Measurements from ENCODE around the gene C19orf33.

C19orf33 gene

GRCh38 chr19:38270587-38271167 is 33.4 kb upstream of the C19orf33 start:
- Mint-ChIP-seq H3K27me3 (no peaks in the 10 kb centered on the region), H3K4me1 (peaks cover 29% of the 10 kb centered on the region), H3K9me3 (no peaks in the 10 kb centered on the region), H3K4me3 (no peak overlapping the region), H3K36me3 (no peaks in the 10 kb centered on the region), H3K27ac (no peak overlapping the region)
- no peak for DNase-seq (ENCODE audit: low spot score in 2 of 2)
- no peak for ATAC-seq (ENCODE audit: low read depth)

GRCh38 chr19:38273499-38273898 is 30.6 kb upstream of the C19orf33 start:
- peaks cover 9% of the 10 kb centered on the region for H3K4me1 Mint-ChIP-seq
- no peaks in the 10 kb centered on the region for H3K36me3 Mint-ChIP-seq
- no peaks in the 10 kb centered on the region for H3K9me3 Mint-ChIP-seq
- DNase-seq (ENCODE audit: low spot score in 2 of 2) (no peak), ATAC-seq (ENCODE audit: low read depth) (no peak)
- H3K27ac Mint-ChIP-seq = no peak overlapping the region
- no peak overlapping the region for H3K4me3 Mint-ChIP-seq
- H3K27me3 Mint-ChIP-seq = no peaks in the 10 kb centered on the region

GRCh38 chr19:38274739-38275138 is 29.3 kb upstream of the C19orf33 start:
- peaks cover 9% of the 10 kb centered on the region for H3K4me1 Mint-ChIP-seq

GRCh38 chr19:38276942-38277517 is 27.0 kb upstream of the C19orf33 start:
- Mint-ChIP-seq H3K27ac (no peak overlapping the region), H3K9me3 (no peaks in the 10 kb centered on the region), H3K4me1 (peaks cover 8% of the 10 kb centered on the region), H3K27me3 (no peaks in the 10 kb centered on the region), H3K4me3 (no peak overlapping the region), H3K36me3 (peaks cover 2% of the 10 kb centered on the region)
- no peak for ATAC-seq (ENCODE audit: low read depth)
- DNase-seq (ENCODE audit: low spot score in 2 of 2) = no peak

More at GRCh38 chr19:38274739-38275138, 29.3 kb upstream of the C19orf33 start:
- ATAC-seq (ENCODE audit: low read depth) (no peak), DNase-seq (ENCODE audit: low spot score in 2 of 2) (no peak)
- H3K36me3 Mint-ChIP-seq = no peaks in the 10 kb centered on the region
- no peak overlapping the region for H3K27ac Mint-ChIP-seq
- H3K27me3 Mint-ChIP-seq = no peaks in the 10 kb centered on the region
- no peak overlapping the region for H3K4me3 Mint-ChIP-seq
- H3K9me3 Mint-ChIP-seq = no peaks in the 10 kb centered on the region

- Mint-ChIP-seq H3K27me3 (no peaks in the 10 kb centered on the region), H3K4me1 (peaks cover 10% of the 10 kb centered on the region), H3K36me3 (peaks cover 2% of the 10 kb centered on the region), H3K27ac (no peak overlapping the region), H3K4me3 (no peak overlapping the region), H3K9me3 (no peaks in the 10 kb centered on the region)
- ATAC-seq (ENCODE audit: low read depth) = no peak
- no peak for DNase-seq (ENCODE audit: low spot score in 2 of 2)
Measured at GRCh38 chr19:38277549-38277948, 26.5 kb upstream of the C19orf33 start.

- Mint-ChIP-seq H3K9me3 (no peaks in the 10 kb centered on the region), H3K4me1 (peaks cover 10% of the 10 kb centered on the region), H3K27ac (no peak overlapping the region), H3K36me3 (peaks cover 2% of the 10 kb centered on the region), H3K27me3 (no peaks in the 10 kb centered on the region), H3K4me3 (no peak overlapping the region)
- ATAC-seq (ENCODE audit: low read depth) (no peak), DNase-seq (ENCODE audit: low spot score in 2 of 2) (no peak)
Measured at GRCh38 chr19:38277969-38278680, 25.9 kb upstream of the C19orf33 start.

- H3K36me3 Mint-ChIP-seq = peaks cover 2% of the 10 kb centered on the region
- ATAC-seq (ENCODE audit: low read depth) = no peak
- no peak overlapping the region for H3K27ac Mint-ChIP-seq
- H3K4me1 Mint-ChIP-seq = peaks cover 6% of the 10 kb centered on the region
- H3K27me3 Mint-ChIP-seq = no peaks in the 10 kb centered on the region
- no peaks in the 10 kb centered on the region for H3K9me3 Mint-ChIP-seq
- H3K4me3 Mint-ChIP-seq = no peak overlapping the region
- no peak for DNase-seq (ENCODE audit: low spot score in 2 of 2)
Measured at GRCh38 chr19:38278751-38279150, 25.3 kb upstream of the C19orf33 start.

- Mint-ChIP-seq H3K4me3 (no peak overlapping the region), H3K9me3 (no peaks in the 10 kb centered on the region), H3K27ac (no peak overlapping the region), H3K36me3 (peaks cover 2% of the 10 kb centered on the region), H3K27me3 (no peaks in the 10 kb centered on the region), H3K4me1 (peaks cover 9% of the 10 kb centered on the region)
- ATAC-seq (ENCODE audit: low read depth) (no peak), DNase-seq (ENCODE audit: low spot score in 2 of 2) (no peak)
Measured at GRCh38 chr19:38280030-38280921, 23.8 kb upstream of the C19orf33 start.

GRCh38 chr19:38281811-38282566 is 22.1 kb upstream of the C19orf33 start:
- no peak for ATAC-seq (ENCODE audit: low read depth)
- H3K27ac Mint-ChIP-seq = peak overlapping the region; percentile 57
- no peaks in the 10 kb centered on the region for H3K9me3 Mint-ChIP-seq
- H3K36me3 Mint-ChIP-seq = peaks cover 8% of the 10 kb centered on the region
- H3K27me3 Mint-ChIP-seq = no peaks in the 10 kb centered on the region
- H3K4me3 Mint-ChIP-seq = no peak overlapping the region
- H3K4me1 Mint-ChIP-seq = peaks cover 9% of the 10 kb centered on the region
- DNase-seq (ENCODE audit: low spot score in 2 of 2) = no peak

GRCh38 chr19:38283271-38283670 is 20.8 kb upstream of the C19orf33 start:
- Mint-ChIP-seq H3K9me3 (no peaks in the 10 kb centered on the region), H3K4me1 (peaks cover 9% of the 10 kb centered on the region), H3K27me3 (no peaks in the 10 kb centered on the region), H3K27ac (no peak overlapping the region), H3K4me3 (no peak overlapping the region), H3K36me3 (peaks cover 12% of the 10 kb centered on the region)
- ATAC-seq (ENCODE audit: low read depth) (no peak), DNase-seq (ENCODE audit: low spot score in 2 of 2) (no peak)

GRCh38 chr19:38284422-38284821 is 19.6 kb upstream of the C19orf33 start:
- DNase-seq (ENCODE audit: low spot score in 2 of 2) (no peak), ATAC-seq (ENCODE audit: low read depth) (peak; percentile 56)
- H3K36me3 Mint-ChIP-seq = peaks cover 12% of the 10 kb centered on the region
- H3K27ac Mint-ChIP-seq = peak overlapping the region; percentile 75
- peak overlapping the region; percentile 5 for H3K4me3 Mint-ChIP-seq
- no peaks in the 10 kb centered on the region for H3K9me3 Mint-ChIP-seq
- H3K4me1 Mint-ChIP-seq = peaks cover 9% of the 10 kb centered on the region
- no peaks in the 10 kb centered on the region for H3K27me3 Mint-ChIP-seq

GRCh38 chr19:38285567-38285966 is 18.5 kb upstream of the C19orf33 start:
- H3K4me3 Mint-ChIP-seq = no peak overlapping the region
- H3K27me3 Mint-ChIP-seq = no peaks in the 10 kb centered on the region
- no peak for DNase-seq (ENCODE audit: low spot score in 2 of 2)
- H3K36me3 Mint-ChIP-seq = peaks cover 14% of the 10 kb centered on the region
- no peak overlapping the region for H3K27ac Mint-ChIP-seq
- peaks cover 9% of the 10 kb centered on the region for H3K4me1 Mint-ChIP-seq
- H3K9me3 Mint-ChIP-seq = no peaks in the 10 kb centered on the region
- ATAC-seq (ENCODE audit: low read depth) = no peak

- ATAC-seq (ENCODE audit: low read depth) = no peak
- no peak overlapping the region for H3K27ac Mint-ChIP-seq
- H3K27me3 Mint-ChIP-seq = no peaks in the 10 kb centered on the region
- peaks cover 3% of the 10 kb centered on the region for H3K4me1 Mint-ChIP-seq
- peaks cover 17% of the 10 kb centered on the region for H3K36me3 Mint-ChIP-seq
- H3K9me3 Mint-ChIP-seq = no peaks in the 10 kb centered on the region
- DNase-seq (ENCODE audit: low spot score in 2 of 2) = no peak
- H3K4me3 Mint-ChIP-seq = no peak overlapping the region
Measured at GRCh38 chr19:38287604-38288003, 16.4 kb upstream of the C19orf33 start.

Measured in memory B cell (primary cell).